ENCODE results near the gene NT5C1A.

- TF ChIP-seq POLR2AphosphoS5 (IDR thresholded peaks at IDR 0.05; ENCODE audit: borderline replicate concordance, low read depth, low read length), result no peak
- TF ChIP-seq FOXP2 (optimal IDR thresholded peaks at IDR 0.05; ENCODE audit: control extremely low read depth, extremely low read length, insufficient read depth), result no peak
Measured at GRCh38 chr1:39692152-39693074, 20.5 kb upstream of the NT5C1A start.
